Stimulated activated CD4-positive, alpha-beta T cell treated with anti-CD3 and anti-CD28 coated beads, TNF-alpha, amount 100 ng/mL, for 48 hours (primary cell): ENCODE results near the gene CTTNBP2.

Experiments used
- DNase-seq, 3 donors: peaks; one replicate each; pipeline ENCODE4 v3.0.0-alpha.2; 2020; ENCODE audit warnings: low read depth in 3 of 3

Gene CTTNBP2

GRCh38 chr7:117685795-117686194 is 187.4 kb downstream of the CTTNBP2 start:
- DNase-seq, result no peak

GRCh38 chr7:117683430-117684175 is 189.6 kb downstream of the CTTNBP2 start:
- DNase-seq, result no peak

- DNase-seq, result no peak
Observed at GRCh38 chr7:117682681-117683385, 190.4 kb downstream of the CTTNBP2 start.

- no peak for DNase-seq
Observed at GRCh38 chr7:117679120-117679519, 194.1 kb downstream of the CTTNBP2 start.

- no peak for DNase-seq
Observed at GRCh38 chr7:117675497-117676435, 197.5 kb downstream of the CTTNBP2 start.

GRCh38 chr7:117674617-117675016 is 198.6 kb downstream of the CTTNBP2 start:
- no peak for DNase-seq

GRCh38 chr7:117673839-117674238 is 199.4 kb downstream of the CTTNBP2 start:
- DNase-seq, result no peak

- DNase-seq, result no peak
Observed at GRCh38 chr7:117673367-117673766, 199.9 kb downstream of the CTTNBP2 start.

- DNase-seq, result no peak
Observed at GRCh38 chr7:117672453-117672852, 200.8 kb downstream of the CTTNBP2 start.

GRCh38 chr7:117669818-117670217 is 203.4 kb downstream of the CTTNBP2 start:
- no peak for DNase-seq

- no peak for DNase-seq
Observed at GRCh38 chr7:117667456-117667855, 205.8 kb downstream of the CTTNBP2 start.

GRCh38 chr7:117666689-117667088 is 206.6 kb downstream of the CTTNBP2 start:
- no peak for DNase-seq

GRCh38 chr7:117666031-117666430 is 207.2 kb downstream of the CTTNBP2 start:
- DNase-seq, result no peak

- DNase-seq, result no peak
Observed at GRCh38 chr7:117665368-117665767, 207.9 kb downstream of the CTTNBP2 start.

GRCh38 chr7:117664047-117664446 is 209.2 kb downstream of the CTTNBP2 start:
- DNase-seq, result no peak

- DNase-seq, result no peak
Observed at GRCh38 chr7:117661328-117661727, 211.9 kb downstream of the CTTNBP2 start.
